ENCODE data around the gene DSTN.

DSTN gene

GRCh38 chr20:17619351-17620093, 49.6 kb downstream of the DSTN start:
- Mint-ChIP-seq H3K4me3 (no peak overlapping the region), H3K27me3 (no peaks in the 10 kb centered on the region), H3K4me1 (no peaks in the 10 kb centered on the region), H3K27ac (peak overlapping the region in 1 of 2 donors; percentile 34), H3K9me3 (no peaks in the 10 kb centered on the region)
- ATAC-seq (no peak), DNase-seq (peak in 1 of 2 donors; percentile 5)

- H3K4me1 Mint-ChIP-seq = no peaks in the 10 kb centered on the region
- DNase-seq (peak in 1 of 2 donors; percentile 8), ATAC-seq (no peak)
- H3K27ac Mint-ChIP-seq = no peak overlapping the region
- H3K9me3 Mint-ChIP-seq = no peaks in the 10 kb centered on the region
- H3K4me3 Mint-ChIP-seq = no peak overlapping the region
- H3K27me3 Mint-ChIP-seq = no peaks in the 10 kb centered on the region
These were observed 50.7 kb downstream of the DSTN start for GRCh38 chr20:17620371-17621228.

- H3K27ac Mint-ChIP-seq = no peak overlapping the region
- no peaks in the 10 kb centered on the region for H3K27me3 Mint-ChIP-seq
- no peak overlapping the region for H3K4me3 Mint-ChIP-seq
- no peaks in the 10 kb centered on the region for H3K9me3 Mint-ChIP-seq
- no peaks in the 10 kb centered on the region for H3K4me1 Mint-ChIP-seq
- peak in 1 of 2 donors; percentile 4 for DNase-seq
- ATAC-seq = no peak
These were observed 51.5 kb downstream of the DSTN start for GRCh38 chr20:17621229-17621968.

GRCh38 chr20:17622086-17622850, 52.4 kb downstream of the DSTN start:
- DNase-seq (no peak), ATAC-seq (no peak)
- Mint-ChIP-seq H3K9me3 (no peaks in the 10 kb centered on the region), H3K4me3 (no peak overlapping the region), H3K4me1 (no peaks in the 10 kb centered on the region), H3K27me3 (no peaks in the 10 kb centered on the region), H3K27ac (peak overlapping the region in 1 of 2 donors; percentile 19)

GRCh38 chr20:17622851-17623508, 53.1 kb downstream of the DSTN start:
- ATAC-seq = no peak
- Mint-ChIP-seq H3K9me3 (no peaks in the 10 kb centered on the region), H3K27me3 (no peaks in the 10 kb centered on the region), H3K4me3 (no peak overlapping the region), H3K4me1 (no peaks in the 10 kb centered on the region), H3K27ac (no peak overlapping the region)
- no peak for DNase-seq

- no peak for DNase-seq
- Mint-ChIP-seq H3K9me3 (no peaks in the 10 kb centered on the region), H3K27me3 (no peaks in the 10 kb centered on the region), H3K4me1 (no peaks in the 10 kb centered on the region), H3K4me3 (no peak overlapping the region), H3K27ac (no peak overlapping the region)
- ATAC-seq = no peak
These were observed 54.2 kb downstream of the DSTN start for GRCh38 chr20:17624070-17624469.

GRCh38 chr20:17624551-17625245, 54.8 kb downstream of the DSTN start:
- ATAC-seq (no peak), DNase-seq (no peak)
- H3K9me3 Mint-ChIP-seq = no peaks in the 10 kb centered on the region
- H3K4me1 Mint-ChIP-seq = no peaks in the 10 kb centered on the region
- H3K27ac Mint-ChIP-seq = no peak overlapping the region
- no peaks in the 10 kb centered on the region for H3K27me3 Mint-ChIP-seq
- no peak overlapping the region for H3K4me3 Mint-ChIP-seq

- H3K4me1 Mint-ChIP-seq = no peaks in the 10 kb centered on the region
- ATAC-seq (peak; percentile 10), DNase-seq (no peak)
These were observed 55.6 kb downstream of the DSTN start for GRCh38 chr20:17625246-17626051.

GRCh38 chr20:17626217-17627007, 56.5 kb downstream of the DSTN start:
- Mint-ChIP-seq H3K27me3 (no peaks in the 10 kb centered on the region), H3K9me3 (no peaks in the 10 kb centered on the region), H3K27ac (peak overlapping the region in 1 of 2 donors; percentile 90), H3K4me3 (no peak overlapping the region), H3K4me1 (no peaks in the 10 kb centered on the region)
- DNase-seq (no peak), ATAC-seq (no peak)

More at GRCh38 chr20:17625246-17626051, 55.6 kb downstream of the DSTN start:
- H3K27me3 Mint-ChIP-seq = no peaks in the 10 kb centered on the region
- H3K9me3 Mint-ChIP-seq = no peaks in the 10 kb centered on the region
- no peak overlapping the region for H3K4me3 Mint-ChIP-seq
- no peak overlapping the region for H3K27ac Mint-ChIP-seq

- DNase-seq (no peak), ATAC-seq (no peak)
- H3K27me3 Mint-ChIP-seq = no peaks in the 10 kb centered on the region
- H3K27ac Mint-ChIP-seq = no peak overlapping the region
- no peaks in the 10 kb centered on the region for H3K4me1 Mint-ChIP-seq
- H3K4me3 Mint-ChIP-seq = no peak overlapping the region
- H3K9me3 Mint-ChIP-seq = no peaks in the 10 kb centered on the region
These were observed 57.5 kb downstream of the DSTN start for GRCh38 chr20:17627101-17627955.

- no peak overlapping the region for H3K4me3 Mint-ChIP-seq
- ATAC-seq = no peak
- no peaks in the 10 kb centered on the region for H3K9me3 Mint-ChIP-seq
- no peaks in the 10 kb centered on the region for H3K27me3 Mint-ChIP-seq
- no peak overlapping the region for H3K27ac Mint-ChIP-seq
- H3K4me1 Mint-ChIP-seq = no peaks in the 10 kb centered on the region
- no peak for DNase-seq
These were observed 58.4 kb downstream of the DSTN start for GRCh38 chr20:17628101-17628841.

GRCh38 chr20:17629025-17629424, 59.1 kb downstream of the DSTN start:
- DNase-seq (no peak), ATAC-seq (no peak)
- Mint-ChIP-seq H3K4me3 (no peak overlapping the region), H3K27me3 (no peaks in the 10 kb centered on the region), H3K4me1 (no peaks in the 10 kb centered on the region), H3K27ac (no peak overlapping the region), H3K9me3 (no peaks in the 10 kb centered on the region)

Data from stimulated activated naive CD8-positive, alpha-beta T cell treated with anti-CD3 and anti-CD28 coated beads, Interleukin-15, amount 100 ng/mL, for 72 hours (primary cell).